NOMO-1 treated with DMSO at 0.1 percent for 48 hours (cell line): ENCODE results near the gene SUSD6.
"Not testable (repeated sequence)": the region's sequence is repeated elsewhere in the genome, so short reads cannot be mapped to it uniquely, and the experiment has no call there.

ENCODE experiments used
- DNase-seq: peaks from one replicate; lab custom pipeline; 2025; ENCODE audit not compliant: unreplicated experiment; lab: John Stamatoyannopoulos, UW

Gene SUSD6

GRCh38 chr14:69591317-69591716 lies 20.1 kb upstream of the SUSD6 start:
- DNase-seq, result no peak

- DNase-seq, result no peak
Observed at GRCh38 chr14:69593018-69593677, 18.2 kb upstream of the SUSD6 start.

GRCh38 chr14:69594846-69595245 lies 16.6 kb upstream of the SUSD6 start:
- DNase-seq, result no peak

GRCh38 chr14:69595336-69595735 lies 16.1 kb upstream of the SUSD6 start:
- no peak for DNase-seq

GRCh38 chr14:69599431-69599830 lies 12.0 kb upstream of the SUSD6 start:
- not testable (repeated sequence) for DNase-seq

- DNase-seq, result no peak
Observed at GRCh38 chr14:69600304-69600891, 11.0 kb upstream of the SUSD6 start.

GRCh38 chr14:69605738-69606137 lies 5.7 kb upstream of the SUSD6 start:
- no peak for DNase-seq

GRCh38 chr14:69606258-69607184 lies 4.9 kb upstream of the SUSD6 start:
- peak; percentile 18 for DNase-seq

GRCh38 chr14:69610020-69610873 lies 1.1 kb upstream of the SUSD6 start:
- DNase-seq, result no peak

- no peak for DNase-seq
Observed at GRCh38 chr14:69610874-69611171, 573 bp upstream of the SUSD6 start.

- DNase-seq, result peak; percentile 31
Observed at GRCh38 chr14:69612014-69612782, 802 bp downstream of the SUSD6 start.

- no peak for DNase-seq
Observed at GRCh38 chr14:69612783-69613130, 1.4 kb downstream of the SUSD6 start.

- DNase-seq, result no peak
Observed at GRCh38 chr14:69613312-69614073, 2.1 kb downstream of the SUSD6 start.

GRCh38 chr14:69614592-69614991 lies 3.2 kb downstream of the SUSD6 start:
- peak; percentile 90 for DNase-seq

GRCh38 chr14:69615121-69615495 lies 3.7 kb downstream of the SUSD6 start:
- no peak for DNase-seq

- peak; percentile 93 for DNase-seq
Observed at GRCh38 chr14:69615496-69616407, 4.4 kb downstream of the SUSD6 start.

- no peak for DNase-seq
Observed at GRCh38 chr14:69616408-69616773, 5.0 kb downstream of the SUSD6 start.

GRCh38 chr14:69617796-69618195 lies 6.4 kb downstream of the SUSD6 start:
- DNase-seq, result no peak

- DNase-seq, result no peak
Observed at GRCh38 chr14:69619012-69619411, 7.6 kb downstream of the SUSD6 start.
